ENCODE results near the gene LHFPL5.

The LHFPL5 gene

GRCh38 chr6:35856250-35856649, 51.1 kb downstream of the LHFPL5 start:
- no peak overlapping the region for H3K4me3 ChIP-seq (ENCODE audit: low read length)
- TF ChIP-seq ZNF274 (IDR thresholded peaks at IDR 0.05; ENCODE audit: low read depth, low read length), result no peak

- no peak for TF ChIP-seq ZNF274 (IDR thresholded peaks at IDR 0.05; ENCODE audit: low read depth, low read length)
- no peak overlapping the region for H3K4me3 ChIP-seq (ENCODE audit: low read length)
Observed at GRCh38 chr6:35857853-35858252, 52.7 kb downstream of the LHFPL5 start.

- no peak overlapping the region for H3K4me3 ChIP-seq (ENCODE audit: low read length)
- TF ChIP-seq ZNF274 (IDR thresholded peaks at IDR 0.05; ENCODE audit: low read depth, low read length), result no peak
Observed at GRCh38 chr6:35859367-35859766, 54.2 kb downstream of the LHFPL5 start.
